Stimulated activated CD8-positive, alpha-beta memory T cell treated with anti-CD3 and anti-CD28 coated beads, Interleukin-4, amount 100 ng/mL, for 4 hours (primary cell): ENCODE results near the gene RLF.

Source experiments
- DNase-seq, 2 donors: peaks; one replicate each; pipeline ENCODE4 v3.0.0-alpha.2; 2020; ENCODE audit warnings: low read depth in 2 of 2, low spot score in 1 of 2

The RLF gene

DNA sequence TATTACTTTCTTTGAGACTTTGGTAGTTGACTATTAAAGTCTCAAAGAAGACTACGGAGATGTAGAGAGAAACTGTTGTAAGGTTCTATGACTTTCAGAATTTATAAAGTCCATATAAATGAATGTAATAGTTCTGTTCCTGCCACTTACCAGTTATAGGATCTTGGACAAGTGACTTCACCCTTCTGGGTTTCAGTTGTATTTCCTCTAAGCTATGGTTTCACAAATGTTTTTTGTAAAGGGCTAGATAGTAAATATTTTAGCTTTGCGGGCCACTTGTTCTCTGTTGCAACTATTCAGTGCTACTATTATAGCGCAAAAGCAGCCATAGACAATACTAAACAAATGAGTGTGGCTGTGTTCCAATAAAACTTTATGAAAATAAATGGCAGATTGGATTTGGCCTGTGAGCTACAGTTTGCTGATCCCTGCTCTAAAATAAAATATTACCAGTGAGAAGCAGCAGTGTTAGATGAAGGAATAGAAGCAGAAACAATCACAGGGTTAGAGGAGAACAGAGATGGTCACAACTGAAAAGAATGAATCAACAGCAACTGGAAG lies 111.5 kb downstream of the RLF start:
- DNase-seq: no peak

- no peak for DNase-seq
These were observed 112.5 kb downstream of the RLF start for GRCh38 chr1:40273547-40274166.

- no peak for DNase-seq
These were observed 113.1 kb downstream of the RLF start for GRCh38 chr1:40274331-40274730.

DNA sequence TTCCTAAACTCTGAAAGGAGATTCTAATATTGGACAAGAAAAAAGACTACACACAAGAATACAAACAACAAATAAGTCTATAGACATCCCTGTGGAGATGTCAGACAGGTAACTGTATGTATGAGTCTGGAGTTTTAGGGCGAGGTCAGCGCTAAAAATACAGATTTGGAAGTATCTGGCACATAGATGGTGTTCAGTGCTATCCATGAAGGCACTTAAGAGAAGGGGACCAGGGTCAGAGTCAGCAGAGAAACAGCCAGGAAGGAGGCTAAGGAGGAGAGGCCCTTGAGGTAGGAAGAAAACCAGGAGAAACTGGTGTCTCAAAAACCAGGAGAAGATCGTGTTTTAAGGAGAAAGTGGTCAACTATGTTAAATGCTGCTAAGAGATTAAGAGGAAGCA lies 114.9 kb downstream of the RLF start:
- no peak for DNase-seq

DNA sequence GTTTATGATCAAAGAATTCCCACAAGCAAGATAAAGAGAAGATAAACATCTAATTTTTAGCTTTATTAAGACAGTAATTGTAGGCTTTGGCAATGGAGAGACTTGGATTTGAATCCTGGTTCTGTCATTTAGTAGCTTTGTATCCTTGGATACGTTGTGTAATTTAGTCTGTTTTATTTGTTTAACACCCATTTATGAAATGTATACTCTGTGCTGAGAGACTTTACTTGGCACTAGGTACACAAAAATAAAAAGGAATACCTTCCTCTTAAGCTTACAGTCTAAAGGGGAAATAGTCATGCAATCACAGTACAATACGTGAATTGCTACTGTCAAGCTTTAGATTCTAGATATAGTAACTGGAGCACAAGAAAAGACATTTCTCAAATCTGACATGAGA lies 120.7 kb downstream of the RLF start:
- DNase-seq: no peak
